ENCODE results near the gene NPTXR. TPM values are rescaled to one million over a fixed set of nuclear protein-coding genes. Genes with fewer than 3 reads are reported as not detected.
A peak's percentile ranks its signal among the peaks of the same experiment; 100 is the strongest.

NPTXR gene
- total RNA-seq, 1 experiment from 2014 or later, result 10.4 TPM

GRCh38 chr22:38793317-38793716 is 50.5 kb downstream of the NPTXR start:
- DNase-seq (ENCODE audit: low spot score) (no peak), ATAC-seq (no peak)
- peaks cover 32% of the 10 kb centered on the region for H3K27me3 Mint-ChIP-seq (ENCODE audit: low read depth)
- H3K36me3 Mint-ChIP-seq, result no peaks in the 10 kb centered on the region
- peaks cover 10% of the 10 kb centered on the region for H3K4me1 Mint-ChIP-seq
- H3K4me3 Mint-ChIP-seq, result peak overlapping the region; percentile 88
- TF ChIP-seq ZBTB43 (CRISPR knock-in tag; IDR thresholded peaks at IDR 0.05), result no peak
- no peak for TF ChIP-seq TP53 (CRISPR knock-in tag; IDR thresholded peaks at IDR 0.05)
- no peak for TF ChIP-seq FOXJ3 (CRISPR knock-in tag; IDR thresholded peaks at IDR 0.05; ENCODE audit: borderline replicate concordance)
- TF ChIP-seq IRF1 (CRISPR knock-in tag; IDR thresholded peaks at IDR 0.05), result no peak
- no peak for TF ChIP-seq CDX4 (CRISPR knock-in tag; IDR thresholded peaks at IDR 0.05; ENCODE audit: borderline replicate concordance)
- TF ChIP-seq NFATC4 (CRISPR knock-in tag; IDR thresholded peaks at IDR 0.05), result no peak
- no peak for TF ChIP-seq ZNF425 (CRISPR knock-in tag; conservative IDR thresholded peaks at IDR 0.05)
- TF ChIP-seq ZBTB21 (CRISPR knock-in tag; IDR thresholded peaks at IDR 0.05; ENCODE audit: borderline replicate concordance), result no peak
- TF ChIP-seq E2F5 (CRISPR knock-in tag; IDR thresholded peaks at IDR 0.05), result no peak
- TF ChIP-seq GRHL2 (CRISPR knock-in tag; IDR thresholded peaks at IDR 0.05; ENCODE audit: insufficient replicate concordance, severe bottlenecking), result no peak
- no peak for TF ChIP-seq ERG (CRISPR knock-in tag; IDR thresholded peaks at IDR 0.05)
- TF ChIP-seq CREB1 (CRISPR knock-in tag; IDR thresholded peaks at IDR 0.05), result no peak
- no peak for TF ChIP-seq ZNF671 (CRISPR knock-in tag; IDR thresholded peaks at IDR 0.05)
- no peak for TF ChIP-seq NFYB (CRISPR knock-in tag; conservative IDR thresholded peaks at IDR 0.05; ENCODE audit: low read depth)
- no peak for TF ChIP-seq USF1 (CRISPR knock-in tag; IDR thresholded peaks at IDR 0.05)
- no peak for TF ChIP-seq TEAD4 (CRISPR knock-in tag; IDR thresholded peaks at IDR 0.05)
- TF ChIP-seq ZNF416 (CRISPR knock-in tag; IDR thresholded peaks at IDR 0.05), result no peak
- TF ChIP-seq SP1 (CRISPR knock-in tag; conservative IDR thresholded peaks at IDR 0.05), result no peak
- ChIA-PET POLR2A (no interaction called here), CTCF (interaction anchor here (0.6 to 2.2 kb wide), 3 partner anchors 25 to 65 kb away, joined by 3 to 7 read pairs (median 4); no protein-coding TSS in a partner anchor)
- H3K9me3 Mint-ChIP-seq, result no peaks in the 10 kb centered on the region
- peak overlapping the region; percentile 56; the same call in 1 of the 2 replicates for H3K27ac Mint-ChIP-seq

GRCh38 chr22:38792833-38793232 is 51.0 kb downstream of the NPTXR start:
- ATAC-seq (no peak), DNase-seq (ENCODE audit: low spot score) (no peak)
- POLR2A ChIA-PET, result no interaction called here
- no peak for TF ChIP-seq ZNF671 (CRISPR knock-in tag; IDR thresholded peaks at IDR 0.05)
- TF ChIP-seq GTF2I (CRISPR knock-in tag; conservative IDR thresholded peaks at IDR 0.05), result no peak
- no peak for TF ChIP-seq ATF6 (CRISPR knock-in tag; IDR thresholded peaks at IDR 0.05)
- no peak for TF ChIP-seq E2F5 (CRISPR knock-in tag; IDR thresholded peaks at IDR 0.05)

More at GRCh38 chr22:38792833-38793232, 51.0 kb downstream of the NPTXR start:
- Mint-ChIP-seq H3K36me3 (no peaks in the 10 kb centered on the region), H3K27ac (peak overlapping the region; percentile 56; the same call in 1 of the 2 replicates), H3K9me3 (no peaks in the 10 kb centered on the region), H3K4me3 (peak overlapping the region; percentile 88), H3K4me1 (peaks cover 10% of the 10 kb centered on the region), H3K27me3 (ENCODE audit: low read depth) (peaks cover 27% of the 10 kb centered on the region)
- CTCF ChIA-PET, result interaction anchor here (0.7 kb wide), 1 partner anchor 177 kb away, joined by 3 read pairs; no protein-coding TSS in a partner anchor

Data from WTC11 (cell line).